Stomach smooth muscle (tissue), 2 donors: ENCODE data around the gene GAGE12J.
"Not testable (repeated sequence)": the region's sequence is repeated elsewhere in the genome, so short reads cannot be mapped to it uniquely, and the experiment has no call there.

Experiments
- H3K27ac ChIP-seq: one replicate; pipeline ENCODE4 v1.7.0; 2013; ENCODE audit warnings: mild to moderate bottlenecking, low read length, inconsistent platforms
- H3K27me3 ChIP-seq, 2 donors: one replicate each; pipeline ENCODE4 v1.7.0; 2013; ENCODE audit warnings: low read length in 2 of 2; ENCODE audit not compliant: insufficient read depth in 2 of 2, control insufficient read depth in 1 of 2
- H3K36me3 ChIP-seq, 2 donors: one replicate each; pipeline ENCODE4 v1.7.0; 2013; ENCODE audit warnings: low read length in 2 of 2; ENCODE audit not compliant: control insufficient read depth in 2 of 2, insufficient read depth in 2 of 2
- H3K4me1 ChIP-seq: one replicate; pipeline ENCODE4 v1.7.0; 2013; ENCODE audit warnings: low read length; ENCODE audit not compliant: control insufficient read depth, insufficient read depth
- H3K4me3 ChIP-seq, 2 donors: one replicate each; pipeline ENCODE4 v1.7.0; 2013; ENCODE audit warnings: low read length in 2 of 2
- H3K9ac ChIP-seq, 2 donors: one replicate each; pipeline ENCODE4 v1.7.0; 2013; ENCODE audit warnings: low read length in 2 of 2, mild to moderate bottlenecking in 1 of 2
- H3K9me3 ChIP-seq, 2 donors: one replicate each; pipeline ENCODE4 v1.7.0; 2013; ENCODE audit warnings: low read length in 2 of 2; ENCODE audit not compliant: control insufficient read depth in 2 of 2
- donor health status: healthy.
- donor health status: Pancreatic carcinoma.

The GAGE12J gene

DNA sequence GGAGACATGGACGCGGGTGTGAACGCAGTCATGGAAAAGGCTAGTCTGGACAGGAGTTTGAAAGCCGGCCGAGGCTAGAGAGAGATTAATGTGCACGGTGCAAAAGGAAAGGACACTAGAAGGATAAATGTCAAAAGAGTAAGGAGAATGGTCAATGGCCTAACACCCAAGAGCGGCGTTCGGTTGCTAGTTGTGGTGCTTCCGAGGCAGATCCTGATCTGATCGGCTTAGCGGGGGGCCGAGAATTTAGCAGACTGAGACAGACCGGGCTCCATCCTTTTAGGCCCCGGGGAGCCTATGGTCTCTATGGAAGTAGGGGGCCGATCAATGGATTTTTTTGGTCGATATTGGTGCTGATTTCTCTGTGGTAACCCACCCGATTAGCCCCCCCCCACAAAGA is 11.5 kb upstream of the GAGE12J start:
- Histone ChIP-seq H3K36me3 (no peaks in the 10 kb centered on the region), H3K9me3 (no peaks in the 10 kb centered on the region), H3K4me3 (peak overlapping the region; percentile 64 to 68), H3K27ac (no peak overlapping the region), H3K9ac (peak overlapping the region in 1 of 2 donors; percentile 63), H3K27me3 (peaks cover 0 to 6% of the 10 kb centered on the region in 2 donors), H3K4me1 (peaks cover 7% of the 10 kb centered on the region)

DNA sequence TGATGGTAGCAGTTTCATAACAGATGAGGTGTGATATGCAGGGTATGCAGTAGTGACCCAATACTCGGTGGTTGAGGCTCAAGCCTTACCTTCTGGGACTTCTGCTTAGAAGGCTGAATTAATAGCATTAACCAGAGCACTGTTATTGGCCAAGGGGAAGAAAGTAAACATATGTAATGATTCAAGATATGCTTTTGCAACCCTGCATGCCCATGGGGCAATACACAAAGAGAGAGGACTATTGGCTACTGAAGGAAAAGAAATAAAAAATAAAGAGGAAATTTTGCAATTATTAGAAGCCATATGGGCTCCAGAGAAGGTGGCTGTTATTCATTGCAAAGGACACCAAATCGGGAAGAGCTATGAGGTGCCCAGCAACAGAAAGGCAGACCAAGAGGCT is 9.7 kb upstream of the GAGE12J start:
- Histone ChIP-seq H3K4me3 (no peak overlapping the region), H3K9me3 (no peaks in the 10 kb centered on the region), H3K27me3 (peaks cover 0 to 6% of the 10 kb centered on the region in 2 donors), H3K36me3 (no peaks in the 10 kb centered on the region), H3K4me1 (peaks cover 7% of the 10 kb centered on the region), H3K27ac (no peak overlapping the region), H3K9ac (no peak overlapping the region)

DNA sequence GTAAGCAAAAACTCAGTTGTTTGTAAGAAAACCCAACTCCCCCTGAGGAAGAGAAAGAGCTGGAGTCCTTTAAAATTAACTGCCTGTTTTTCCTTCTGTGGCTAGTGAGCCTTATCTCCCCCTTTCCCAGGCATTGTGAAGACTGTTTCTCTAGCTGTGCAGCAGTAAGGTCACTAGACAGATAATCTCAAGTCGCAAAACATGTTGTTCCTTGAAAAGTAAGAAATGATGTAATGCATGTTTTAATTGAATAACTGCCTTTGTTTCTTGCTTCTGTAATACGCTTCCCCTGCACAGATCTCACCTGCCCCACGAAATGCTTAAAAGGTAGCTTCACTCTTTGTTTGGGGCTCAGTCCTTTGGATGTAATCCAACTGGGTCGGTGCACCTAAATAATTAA is 5.8 kb upstream of the GAGE12J start:
- peaks cover 0 to 6% of the 10 kb centered on the region in 2 donors for H3K27me3 ChIP-seq
- no peak overlapping the region for H3K27ac ChIP-seq
- H3K4me3 ChIP-seq, result no peak overlapping the region
- H3K9me3 ChIP-seq, result no peaks in the 10 kb centered on the region
- no peak overlapping the region for H3K9ac ChIP-seq
- H3K4me1 ChIP-seq, result no peaks in the 10 kb centered on the region
- H3K36me3 ChIP-seq, result no peaks in the 10 kb centered on the region

DNA sequence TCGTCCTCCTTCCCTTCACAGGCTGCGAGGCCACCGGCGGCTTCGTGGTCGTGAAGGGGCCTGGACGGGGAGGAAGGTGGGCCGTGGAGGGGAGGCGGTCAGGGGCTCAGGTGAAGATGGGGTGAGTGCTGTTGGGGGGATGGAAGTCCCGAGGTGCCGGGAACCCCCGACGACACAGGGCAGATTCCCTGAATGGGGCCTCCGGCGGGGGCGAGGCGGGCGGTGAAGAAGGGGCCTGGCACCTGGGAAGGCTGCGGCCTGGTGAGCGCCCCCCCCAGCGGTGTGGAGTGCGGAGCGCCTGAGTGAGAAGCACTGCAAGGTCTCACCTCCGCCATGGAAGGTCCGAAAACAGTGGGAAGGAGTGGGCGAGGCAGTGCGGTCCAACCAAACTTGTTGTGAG is 429 bp downstream of the GAGE12J start:
- H3K4me3 ChIP-seq, H3K27me3 ChIP-seq, H3K36me3 ChIP-seq, H3K4me1 ChIP-seq, H3K9me3 ChIP-seq, H3K27ac ChIP-seq, H3K9ac ChIP-seq: not testable (repeated sequence)

DNA sequence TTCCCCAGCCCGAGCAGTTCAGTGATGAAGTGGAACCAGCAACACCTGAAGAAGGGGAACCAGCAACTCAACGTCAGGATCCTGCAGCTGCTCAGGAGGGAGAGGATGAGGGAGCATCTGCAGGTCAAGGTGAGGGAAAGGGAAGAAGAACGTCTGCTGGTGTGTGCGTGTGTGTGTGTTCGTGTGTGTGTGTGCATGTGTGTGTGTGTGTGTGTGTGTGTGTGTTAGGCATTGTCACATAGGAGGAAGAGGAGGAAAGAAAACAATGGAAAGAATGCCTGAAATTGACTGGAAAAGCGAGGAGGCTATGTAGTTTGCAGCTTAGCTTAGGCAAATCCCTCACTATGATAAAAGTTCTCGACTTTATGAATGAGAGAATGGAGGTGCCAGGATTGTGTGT is 1.9 kb downstream of the GAGE12J start:
- not testable (repeated sequence) for H3K4me3 ChIP-seq, H3K27me3 ChIP-seq, H3K27ac ChIP-seq, H3K9ac ChIP-seq, H3K9me3 ChIP-seq, H3K36me3 ChIP-seq, H3K4me1 ChIP-seq

DNA sequence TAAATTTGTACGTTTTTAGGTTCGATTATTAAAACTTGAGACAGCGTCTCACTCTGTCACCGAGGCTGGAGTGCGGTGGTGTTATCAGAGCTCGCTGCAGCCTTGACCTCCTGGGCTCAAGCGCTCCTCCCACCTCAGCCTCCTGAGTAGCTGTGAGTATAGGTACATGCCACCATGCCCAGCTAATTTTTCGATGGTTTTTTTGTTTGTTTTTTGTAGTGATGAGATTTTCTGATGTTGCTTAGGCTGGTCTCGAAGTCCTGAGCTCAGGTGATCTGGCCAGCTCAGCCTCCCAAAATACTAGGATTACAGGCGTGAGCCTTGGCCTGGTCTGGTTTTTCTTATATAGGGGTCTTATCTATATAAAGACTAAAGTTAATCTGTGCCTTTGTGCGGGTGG is 8.6 kb downstream of the GAGE12J start:
- H3K4me3 ChIP-seq, H3K27me3 ChIP-seq, H3K4me1 ChIP-seq, H3K9ac ChIP-seq, H3K27ac ChIP-seq, H3K9me3 ChIP-seq, H3K36me3 ChIP-seq: not testable (repeated sequence)

DNA sequence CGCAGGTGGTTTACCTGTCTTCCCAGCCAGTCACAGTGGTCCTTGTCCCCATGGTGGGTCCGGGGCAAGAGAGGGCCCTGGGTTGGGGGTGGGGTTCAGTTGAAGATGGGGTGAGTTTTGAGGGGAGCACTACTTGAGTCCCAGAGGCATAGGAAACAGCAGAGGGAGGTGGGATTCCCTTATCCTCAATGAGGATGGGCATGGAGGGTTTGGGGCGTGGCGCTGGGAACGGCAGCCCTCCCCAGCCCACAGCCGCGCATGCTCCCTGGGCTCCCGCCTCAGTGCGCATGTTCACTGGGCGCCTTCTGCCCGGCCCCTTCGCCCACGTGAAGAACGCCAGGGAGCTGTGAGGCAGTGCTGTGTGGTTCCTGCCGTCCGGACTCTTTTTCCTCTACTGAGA is 9.4 kb downstream of the GAGE12J start, which contains the start of gene GAGE13:
GAGE13 (plus strand) TSS at position 301 of the 400 bp plus-strand sequence. CDS start 1,156 bp downstream, outside the sequence.
- not testable (repeated sequence) for H3K4me3 ChIP-seq, H3K9ac ChIP-seq, H3K27me3 ChIP-seq, H3K4me1 ChIP-seq, H3K36me3 ChIP-seq, H3K27ac ChIP-seq, H3K9me3 ChIP-seq

DNA sequence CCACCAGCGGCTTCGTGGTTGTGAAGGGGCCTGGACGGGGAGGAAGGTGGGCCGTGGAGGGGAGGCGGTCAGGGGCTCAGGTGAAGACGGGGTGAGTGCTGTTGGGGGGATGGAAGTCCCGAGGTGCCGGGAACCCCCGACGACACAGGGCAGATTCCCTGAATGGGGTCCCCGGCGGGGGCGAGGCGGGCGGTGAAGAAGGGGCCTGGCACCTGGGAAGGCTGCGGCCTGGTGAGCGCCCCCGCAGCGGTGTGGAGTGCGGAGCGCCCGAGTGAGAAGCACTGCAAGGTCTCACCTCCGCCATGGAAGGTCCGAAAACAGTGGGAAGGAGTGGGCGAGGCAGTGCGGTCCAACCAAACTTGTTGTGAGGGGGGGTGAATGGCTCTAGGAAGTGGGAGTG is 10.0 kb downstream of the GAGE12J start:
- H3K4me3 ChIP-seq, H3K4me1 ChIP-seq, H3K27me3 ChIP-seq, H3K9me3 ChIP-seq, H3K36me3 ChIP-seq, H3K9ac ChIP-seq, H3K27ac ChIP-seq: not testable (repeated sequence)

DNA sequence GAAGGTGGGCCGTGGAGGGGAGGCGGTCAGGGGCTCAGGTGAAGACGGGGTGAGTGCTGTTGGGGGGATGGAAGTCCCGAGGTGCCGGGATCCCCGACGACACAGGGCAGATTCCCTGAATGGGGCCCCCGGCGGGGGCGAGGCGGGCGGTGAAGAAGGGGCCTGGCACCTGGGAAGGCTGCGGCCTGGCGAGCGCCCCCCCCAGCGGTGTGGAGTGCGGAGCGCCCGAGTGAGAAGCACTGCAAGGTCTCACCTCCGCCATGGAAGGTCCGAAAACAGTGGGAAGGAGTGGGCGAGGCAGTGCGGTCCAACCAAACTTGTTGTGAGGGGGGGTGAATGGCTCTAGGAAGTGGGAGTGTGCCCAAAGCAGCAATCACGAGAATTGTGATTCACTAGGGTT is 19.6 kb downstream of the GAGE12J start:
- not testable (repeated sequence) for H3K9ac ChIP-seq, H3K4me3 ChIP-seq, H3K4me1 ChIP-seq

DNA sequence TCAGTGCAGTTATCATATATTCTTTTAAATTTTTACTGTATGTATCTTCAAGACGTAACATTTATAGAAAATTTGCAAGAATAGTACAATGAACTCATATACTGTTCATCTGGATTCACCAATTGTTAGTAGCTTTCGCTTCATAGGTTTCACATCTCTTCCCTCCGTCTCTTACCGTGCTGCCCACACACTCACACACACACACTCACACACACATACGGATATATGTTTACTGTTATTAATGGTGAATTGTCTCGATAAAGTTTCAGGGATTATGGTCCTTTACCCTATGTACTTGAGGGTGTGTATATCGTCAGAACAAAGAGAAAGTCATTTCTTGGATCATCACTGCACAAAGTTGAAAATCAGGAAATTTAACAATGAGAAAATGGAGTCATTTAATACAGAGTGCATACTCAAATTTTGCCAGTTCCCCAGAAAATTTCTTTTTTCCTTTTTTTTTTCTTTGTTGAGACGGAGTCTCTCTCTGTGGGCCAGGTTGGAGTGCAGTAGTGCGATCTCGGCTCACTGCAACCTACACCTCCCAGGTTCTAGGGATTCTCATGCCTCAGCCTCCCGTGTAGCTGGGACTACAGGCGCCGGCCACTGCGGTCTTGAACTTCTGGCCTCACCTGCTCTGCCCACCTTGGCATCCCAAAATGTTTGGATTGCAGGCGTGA is 22.8 kb downstream of the GAGE12J start:
- H3K4me3 ChIP-seq, H3K9ac ChIP-seq, H3K9me3 ChIP-seq, H3K27me3 ChIP-seq, H3K27ac ChIP-seq, H3K36me3 ChIP-seq, H3K4me1 ChIP-seq: not testable (repeated sequence)

More for the DNA sequence above, 19.6 kb downstream of the GAGE12J start:
- not testable (repeated sequence) for H3K27ac ChIP-seq, H3K27me3 ChIP-seq, H3K36me3 ChIP-seq, H3K9me3 ChIP-seq

DNA sequence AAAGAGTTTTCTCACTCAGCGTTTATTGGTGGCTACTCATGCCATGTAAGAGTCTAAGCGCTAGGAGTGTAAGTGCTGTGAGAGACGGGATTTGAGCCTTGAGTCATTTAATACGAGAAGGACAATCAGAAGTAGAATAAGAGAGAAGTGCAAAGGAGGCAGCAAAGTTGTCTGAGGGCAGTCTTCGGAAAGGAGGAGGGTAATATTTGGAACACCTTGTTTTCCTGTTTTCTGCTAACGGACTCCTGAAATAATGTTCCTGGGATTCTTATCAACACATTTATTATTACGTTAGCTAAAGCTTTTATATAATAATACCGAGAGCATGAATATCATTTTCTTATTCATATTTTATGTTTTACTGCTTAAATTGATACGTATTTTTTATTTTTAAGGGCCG is 23.6 kb downstream of the GAGE12J start:
- not testable (repeated sequence) for H3K4me3 ChIP-seq, H3K27ac ChIP-seq, H3K9ac ChIP-seq, H3K4me1 ChIP-seq, H3K27me3 ChIP-seq, H3K36me3 ChIP-seq, H3K9me3 ChIP-seq
